Measurements from ENCODE around the gene MAPK10.

Gene MAPK10

GRCh38 chr4:86019906-86020305 is 339.9 kb downstream of the MAPK10 start:
- DNase-seq (ENCODE audit: extremely low read depth, low read depth) = no peak
- TF ChIP-seq, protein P1, sequence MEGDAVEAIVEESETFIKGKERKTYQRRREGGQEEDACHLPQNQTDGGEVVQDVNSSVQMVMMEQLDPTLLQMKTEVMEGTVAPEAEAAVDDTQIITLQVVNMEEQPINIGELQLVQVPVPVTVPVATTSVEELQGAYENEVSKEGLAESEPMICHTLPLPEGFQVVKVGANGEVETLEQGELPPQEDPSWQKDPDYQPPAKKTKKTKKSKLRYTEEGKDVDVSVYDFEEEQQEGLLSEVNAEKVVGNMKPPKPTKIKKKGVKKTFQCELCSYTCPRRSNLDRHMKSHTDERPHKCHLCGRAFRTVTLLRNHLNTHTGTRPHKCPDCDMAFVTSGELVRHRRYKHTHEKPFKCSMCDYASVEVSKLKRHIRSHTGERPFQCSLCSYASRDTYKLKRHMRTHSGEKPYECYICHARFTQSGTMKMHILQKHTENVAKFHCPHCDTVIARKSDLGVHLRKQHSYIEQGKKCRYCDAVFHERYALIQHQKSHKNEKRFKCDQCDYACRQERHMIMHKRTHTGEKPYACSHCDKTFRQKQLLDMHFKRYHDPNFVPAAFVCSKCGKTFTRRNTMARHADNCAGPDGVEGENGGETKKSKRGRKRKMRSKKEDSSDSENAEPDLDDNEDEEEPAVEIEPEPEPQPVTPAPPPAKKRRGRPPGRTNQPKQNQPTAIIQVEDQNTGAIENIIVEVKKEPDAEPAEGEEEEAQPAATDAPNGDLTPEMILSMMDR (IDR thresholded peaks at IDR 0.05; ENCODE audit: low read depth, low read length) = no peak

- DNase-seq (ENCODE audit: extremely low read depth, low read depth) = no peak
- TF ChIP-seq, protein P1 (IDR thresholded peaks at IDR 0.05; ENCODE audit: low read depth, low read length) = no peak
Measured at GRCh38 chr4:86019362-86019761, 340.5 kb downstream of the MAPK10 start.

DNA sequence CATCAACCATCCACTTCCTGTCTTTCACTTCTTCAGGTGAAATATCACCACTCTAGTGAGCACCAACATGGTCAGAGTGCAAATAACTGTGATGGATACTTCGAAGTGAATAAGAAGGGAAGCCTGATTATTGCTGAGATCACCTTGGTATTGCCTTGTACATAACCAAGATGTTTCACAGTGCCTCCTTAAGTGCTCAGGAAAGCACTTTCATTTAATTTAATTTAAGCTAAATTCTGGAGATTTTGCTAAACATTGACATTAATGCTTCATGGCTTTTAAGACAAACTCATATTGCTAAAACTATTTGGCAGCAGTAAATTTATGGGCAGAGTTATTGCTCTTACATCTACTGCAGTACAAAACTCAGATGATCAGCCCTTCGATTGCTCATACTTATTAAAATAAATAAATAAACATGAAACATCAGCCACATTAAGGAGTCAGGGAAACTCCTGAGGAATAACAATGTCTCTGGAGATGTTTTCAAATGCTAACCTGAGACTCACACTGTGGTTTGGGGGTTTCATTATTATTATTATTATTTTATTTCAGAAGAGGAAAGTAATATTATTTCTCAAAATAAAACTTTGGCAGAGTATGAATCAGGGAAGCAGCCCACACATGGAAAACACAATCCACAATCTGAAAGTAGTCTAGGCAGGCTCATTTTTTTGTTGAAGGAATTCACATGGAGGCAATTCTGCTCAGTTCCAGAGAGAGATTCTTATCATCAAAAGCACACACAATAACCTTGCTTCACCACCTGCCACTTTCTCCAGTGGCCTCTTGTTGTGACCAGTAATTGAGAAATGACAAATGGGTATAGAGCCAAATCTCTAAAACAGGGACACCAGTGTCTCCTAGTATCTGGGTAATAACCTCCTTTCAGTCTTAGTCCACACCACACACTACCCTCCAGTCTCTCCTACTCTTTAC is 344.2 kb downstream of the MAPK10 start:
- TF ChIP-seq, protein P1 (IDR thresholded peaks at IDR 0.05; ENCODE audit: low read depth, low read length) = no peak
- DNase-seq (ENCODE audit: extremely low read depth, low read depth) = no peak

DNA sequence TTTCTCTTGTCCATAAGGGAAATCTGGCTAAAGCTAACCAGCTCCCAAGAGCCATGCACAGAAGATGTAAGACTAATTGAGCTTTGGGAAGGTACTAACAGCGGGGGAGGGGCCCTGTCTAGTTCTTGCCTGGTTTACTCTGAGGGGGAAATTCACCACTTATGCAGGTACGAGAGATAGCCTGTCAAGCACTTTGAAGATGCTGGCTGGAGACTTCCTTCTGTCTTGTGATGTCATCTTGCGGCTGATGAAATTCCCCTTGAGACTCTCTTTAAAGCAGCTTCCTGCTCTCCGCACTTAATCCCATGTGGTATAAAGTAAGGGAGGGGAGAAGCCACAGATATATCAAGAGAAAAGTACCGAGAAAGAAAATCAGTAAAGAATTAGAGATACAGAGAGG is 345.3 kb downstream of the MAPK10 start:
- DNase-seq (ENCODE audit: extremely low read depth, low read depth) = no peak
- TF ChIP-seq, protein P1 (IDR thresholded peaks at IDR 0.05; ENCODE audit: low read depth, low read length) = no peak

GRCh38 chr4:86013621-86014020 is 346.2 kb downstream of the MAPK10 start:
- TF ChIP-seq, protein P1 (IDR thresholded peaks at IDR 0.05; ENCODE audit: low read depth, low read length) = no peak
- DNase-seq (ENCODE audit: extremely low read depth, low read depth) = no peak

- TF ChIP-seq, protein P1 (IDR thresholded peaks at IDR 0.05; ENCODE audit: low read depth, low read length) = no peak
- peak; percentile 50 for DNase-seq (ENCODE audit: extremely low read depth, low read depth)
Measured at GRCh38 chr4:86011117-86011516, 348.7 kb downstream of the MAPK10 start.

GRCh38 chr4:86007042-86007441 is 352.8 kb downstream of the MAPK10 start:
- DNase-seq (ENCODE audit: extremely low read depth, low read depth) = no peak
- TF ChIP-seq, protein P1 (IDR thresholded peaks at IDR 0.05; ENCODE audit: low read depth, low read length) = no peak
